GM04503 (cell line): ENCODE data around the gene YBX1.
"Not testable (repeated sequence)": the region's sequence is repeated elsewhere in the genome, so short reads cannot be mapped to it uniquely, and the experiment has no call there.

Source experiments
- DNase-seq: peaks from one replicate; pipeline ENCODE4 v3.0.0-alpha.2; 2012; ENCODE audit warnings: low read depth

The YBX1 gene

GRCh38 chr1:42681741-42682483 is at the start of gene YBX1:
Gene YBX1, plus strand, starts transcription at chr1:42682418. Its CDS starts 148 bp downstream, at chr1:42682566.
- DNase-seq = peak; percentile 97

GRCh38 chr1:42639116-42639515 is 43.1 kb upstream of the YBX1 start:
- no peak for DNase-seq

GRCh38 chr1:42646056-42646455 is 36.2 kb upstream of the YBX1 start:
- DNase-seq = no peak

- no peak for DNase-seq
These were observed 25.0 kb upstream of the YBX1 start for GRCh38 chr1:42657201-42657600.

GRCh38 chr1:42657981-42658876 is 24.0 kb upstream of the YBX1 start, which contains the start of gene PPIH:
Gene PPIH, plus strand, starts transcription at chr1:42658423. Its CDS starts 24 bp downstream, at chr1:42658447.
- DNase-seq = peak; percentile 64

- DNase-seq = no peak
These were observed 23.3 kb upstream of the YBX1 start for GRCh38 chr1:42658877-42659337.

- DNase-seq = no peak
These were observed 21.2 kb upstream of the YBX1 start for GRCh38 chr1:42660907-42661500.

GRCh38 chr1:42669936-42670335 is 12.3 kb upstream of the YBX1 start:
- no peak for DNase-seq

- no peak for DNase-seq
These were observed 11.8 kb upstream of the YBX1 start for GRCh38 chr1:42670425-42670824.

GRCh38 chr1:42674214-42674613 is 8.0 kb upstream of the YBX1 start:
- no peak for DNase-seq

- DNase-seq = no peak
These were observed 7.5 kb upstream of the YBX1 start for GRCh38 chr1:42674682-42675081.

- no peak for DNase-seq
These were observed 6.8 kb upstream of the YBX1 start for GRCh38 chr1:42675467-42675866.

GRCh38 chr1:42676534-42677087 is 5.6 kb upstream of the YBX1 start:
- no peak for DNase-seq

GRCh38 chr1:42679364-42679983 is 2.7 kb upstream of the YBX1 start:
- DNase-seq = peak; percentile 47

GRCh38 chr1:42680055-42680454 is 2.2 kb upstream of the YBX1 start:
- no peak for DNase-seq

- no peak for DNase-seq
These were observed 1.1 kb upstream of the YBX1 start for GRCh38 chr1:42680921-42681683.

- not testable (repeated sequence) for DNase-seq
These were observed 193 bp downstream of the YBX1 start for GRCh38 chr1:42682484-42682738.

- DNase-seq = no peak
These were observed 717 bp downstream of the YBX1 start for GRCh38 chr1:42682739-42683531.

- DNase-seq = no peak
These were observed 1.9 kb downstream of the YBX1 start for GRCh38 chr1:42684139-42684538.

GRCh38 chr1:42686418-42686817 is 4.2 kb downstream of the YBX1 start:
- DNase-seq = no peak
